ENCODE results near the gene WDR70.
"Not testable (repeated sequence)": the region's sequence is repeated elsewhere in the genome, so short reads cannot be mapped to it uniquely, and the experiment has no call there.

Gene WDR70

DNA sequence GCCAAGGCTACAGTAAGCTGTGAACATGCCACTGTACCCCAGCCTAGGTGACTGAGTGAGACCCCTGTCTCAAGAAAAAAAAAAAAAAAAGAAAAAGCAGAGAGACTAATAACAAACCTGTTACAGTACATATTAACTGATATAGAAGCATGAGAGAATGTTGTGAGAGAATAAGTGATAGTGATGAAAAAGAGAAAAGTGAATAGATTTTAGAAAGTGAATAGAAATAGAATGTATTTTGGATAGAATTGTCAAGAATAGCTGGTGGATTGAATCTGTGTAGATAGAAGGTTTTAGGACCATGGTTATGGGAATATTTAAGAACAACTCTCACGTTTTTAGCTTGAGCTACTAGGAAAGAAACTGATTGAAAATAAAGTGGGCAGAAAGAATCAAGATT is 135.8 kb downstream of the WDR70 start:
- no peak for DNase-seq (ENCODE audit: low spot score)
- no peak for TF ChIP-seq CTCF (IDR thresholded peaks at IDR 0.05; ENCODE audit: extremely low read depth, missing control alignments)

- no peak for DNase-seq (ENCODE audit: low spot score)
- no peak for TF ChIP-seq CTCF (IDR thresholded peaks at IDR 0.05; ENCODE audit: extremely low read depth, missing control alignments)
These were observed 138.6 kb downstream of the WDR70 start for GRCh38 chr5:37517686-37518085.

DNA sequence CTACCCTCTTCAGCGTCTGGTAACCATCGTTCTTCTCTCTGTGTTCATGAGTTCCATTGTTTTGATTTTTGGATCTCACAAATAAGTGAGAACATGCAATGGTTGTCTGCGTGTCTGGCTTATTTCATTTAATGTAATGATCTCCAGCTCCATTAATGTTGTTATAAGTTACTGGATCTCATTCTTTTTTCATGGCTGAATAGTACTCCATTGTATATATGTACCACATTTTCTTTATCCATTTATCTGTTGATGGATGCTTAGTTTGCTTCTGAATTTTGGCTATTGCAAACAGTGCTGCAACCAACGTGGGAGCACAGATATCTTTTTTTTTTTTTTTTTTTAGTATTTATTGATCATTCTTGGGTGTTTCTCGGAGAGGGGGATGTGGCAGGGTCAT is 139.2 kb downstream of the WDR70 start:
- DNase-seq (ENCODE audit: low spot score) = not testable (repeated sequence)

- DNase-seq (ENCODE audit: low spot score) = no peak
- TF ChIP-seq CTCF (IDR thresholded peaks at IDR 0.05; ENCODE audit: extremely low read depth, missing control alignments) = no peak
These were observed 140.2 kb downstream of the WDR70 start for GRCh38 chr5:37519304-37519703.

DNA sequence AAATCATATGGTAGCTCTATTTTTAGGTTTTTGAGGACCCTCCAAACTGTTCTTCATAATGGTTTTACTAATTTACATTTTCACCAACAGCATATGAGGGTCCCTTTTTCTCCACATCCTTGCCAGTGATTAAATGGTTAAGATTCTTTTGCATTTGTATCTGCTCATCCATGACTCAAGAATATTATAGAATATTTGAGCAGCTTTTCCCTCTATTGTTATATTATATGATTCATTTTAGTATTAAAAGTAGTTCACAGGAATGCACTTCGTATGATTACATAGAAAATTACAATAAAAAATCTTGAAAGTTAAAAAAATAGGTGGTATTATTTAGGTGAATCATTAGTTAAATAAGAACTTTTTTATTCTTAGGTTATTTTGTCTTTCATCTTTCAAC is 140.7 kb downstream of the WDR70 start:
- DNase-seq (ENCODE audit: low spot score) = no peak
- TF ChIP-seq CTCF (IDR thresholded peaks at IDR 0.05; ENCODE audit: extremely low read depth, missing control alignments) = no peak

- no peak for TF ChIP-seq CTCF (IDR thresholded peaks at IDR 0.05; ENCODE audit: extremely low read depth, missing control alignments)
- no peak for DNase-seq (ENCODE audit: low spot score)
These were observed 141.7 kb downstream of the WDR70 start for GRCh38 chr5:37520811-37521210.

DNA sequence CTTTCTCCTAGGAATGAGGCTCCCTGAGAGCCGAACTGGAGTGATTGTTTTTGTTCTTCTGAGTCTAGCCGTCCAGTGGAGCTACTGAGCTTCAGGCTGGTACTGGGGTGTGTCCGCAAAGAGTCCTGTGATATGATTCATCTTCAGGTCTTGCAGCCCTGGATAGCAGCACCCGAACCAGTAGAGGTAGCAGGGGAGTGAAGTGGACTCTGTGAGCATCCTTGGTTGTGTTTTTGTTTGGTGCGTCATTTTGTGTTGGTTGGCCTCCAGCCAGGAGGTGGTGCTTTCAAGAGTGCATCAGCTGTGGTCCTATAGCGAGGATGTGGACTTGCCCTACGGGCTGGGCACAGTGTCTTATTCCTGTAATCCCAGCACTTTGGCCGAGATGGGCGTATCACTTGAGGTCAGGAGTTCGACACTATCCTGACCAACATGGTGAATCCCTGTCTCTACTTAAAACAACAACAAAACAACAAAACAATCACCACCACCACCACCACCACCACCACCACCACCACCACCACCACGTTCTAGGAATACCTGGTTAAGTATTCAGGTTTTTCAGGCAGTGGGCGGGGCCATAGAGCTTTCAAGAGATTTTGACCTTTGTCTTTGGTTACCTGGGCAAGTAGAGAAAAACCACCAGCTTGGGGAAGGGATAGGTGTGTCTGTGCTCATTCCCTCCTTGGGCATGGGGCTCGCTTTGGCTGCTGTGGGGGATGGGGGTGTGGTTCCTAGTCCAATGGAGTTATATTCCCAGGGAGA is 154.0 kb downstream of the WDR70 start:
- DNase-seq (ENCODE audit: low spot score) = no peak
- TF ChIP-seq CTCF (IDR thresholded peaks at IDR 0.05; ENCODE audit: extremely low read depth, missing control alignments) = no peak

DNA sequence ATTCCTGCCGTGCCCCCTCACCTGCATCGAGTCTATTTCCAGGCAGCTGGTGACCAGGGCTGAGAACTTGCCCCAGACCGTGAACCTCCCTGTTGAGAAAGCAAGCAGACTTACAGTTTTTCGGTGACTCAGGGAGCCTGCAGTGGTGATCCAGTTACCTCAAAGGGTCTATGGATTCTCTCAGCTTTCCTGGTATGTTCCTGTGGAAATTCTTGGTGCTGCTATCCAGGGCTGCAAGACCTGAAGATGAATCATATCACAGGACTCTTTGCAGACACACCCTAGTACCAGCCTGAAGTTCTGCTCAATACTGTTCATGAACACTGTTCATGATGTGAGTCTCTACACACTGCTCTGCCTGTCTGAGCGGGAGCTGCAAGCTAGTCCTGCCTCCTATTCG is 154.7 kb downstream of the WDR70 start:
- no peak for TF ChIP-seq CTCF (IDR thresholded peaks at IDR 0.05; ENCODE audit: extremely low read depth, missing control alignments)
- no peak for DNase-seq (ENCODE audit: low spot score)
